Measurements from ENCODE around the gene FAM78B. TPM values are rescaled to one million over a fixed set of nuclear protein-coding genes. Genes with fewer than 3 reads are reported as not detected.

The FAM78B gene
- total RNA-seq, 2 donors from 2014 or later: 3.7 to 11.0 TPM

- TF ChIP-seq POLR2AphosphoS5 (IDR thresholded peaks at IDR 0.05): no peak
- TF ChIP-seq CTCF (IDR thresholded peaks at IDR 0.05): no peak
- TF ChIP-seq POLR2A (IDR thresholded peaks at IDR 0.05): no peak
- Histone ChIP-seq H3K4me1 (replicated peaks) (peaks cover 8% of the 10 kb centered on the region), H3K27ac (no peak overlapping the region), H3K27me3 (replicated peaks; ENCODE audit: insufficient read depth) (no peaks in the 10 kb centered on the region), H3K36me3 (no peaks in the 10 kb centered on the region), H3K9me3 (no peaks in the 10 kb centered on the region), H3K4me3 (peak overlapping the region; percentile 52 to 79)
- intact Hi-C loops (cut with DNase I): no loop called here
- DNase-seq (ENCODE audit: low spot score): no peak
- WGBS: under 1% methylated on average over 44 of the region's 50 CpGs
These were observed 488 bp downstream of the FAM78B start for GRCh38 chr1:166166329-166166697.

GRCh38 chr1:166165661-166166328 lies 1.0 kb downstream of the FAM78B start:
- peaks cover 8% of the 10 kb centered on the region for H3K4me1 ChIP-seq (replicated peaks)
- peak overlapping the region; percentile 52 to 79 for H3K4me3 ChIP-seq
- 2% methylated on average over 49 of the region's 61 CpGs for WGBS
- DNase-seq (ENCODE audit: low spot score): peak; percentile 6
- intact Hi-C loops (cut with DNase I): no loop called here
- H3K9me3 ChIP-seq: no peaks in the 10 kb centered on the region
- H3K36me3 ChIP-seq: no peaks in the 10 kb centered on the region
- TF ChIP-seq POLR2A (IDR thresholded peaks at IDR 0.05): no peak
- TF ChIP-seq CTCF (IDR thresholded peaks at IDR 0.05): no peak
- no peak for TF ChIP-seq POLR2AphosphoS5 (IDR thresholded peaks at IDR 0.05)
- no peak overlapping the region for H3K27ac ChIP-seq
- H3K27me3 ChIP-seq (replicated peaks; ENCODE audit: insufficient read depth): no peaks in the 10 kb centered on the region

- Histone ChIP-seq H3K36me3 (no peaks in the 10 kb centered on the region), H3K27me3 (replicated peaks; ENCODE audit: insufficient read depth) (no peaks in the 10 kb centered on the region), H3K4me3 (peak overlapping the region; percentile 52 to 79), H3K9me3 (no peaks in the 10 kb centered on the region), H3K27ac (no peak overlapping the region), H3K4me1 (replicated peaks) (peaks cover 8% of the 10 kb centered on the region)
- WGBS: under 1% methylated on average over 46 of the region's 56 CpGs
- TF ChIP-seq POLR2A (IDR thresholded peaks at IDR 0.05): no peak
- peak in 3 of 4 experiments; percentile 10 to 26 (median 16) for TF ChIP-seq CTCF (IDR thresholded peaks at IDR 0.05)
- TF ChIP-seq POLR2AphosphoS5 (IDR thresholded peaks at IDR 0.05): no peak
- intact Hi-C loops (cut with DNase I): no loop called here
- DNase-seq (ENCODE audit: low spot score): peak; percentile 16
These were observed 1.7 kb downstream of the FAM78B start for GRCh38 chr1:166164995-166165660.

GRCh38 chr1:166164646-166164994 lies 2.2 kb downstream of the FAM78B start:
- Histone ChIP-seq H3K36me3 (no peaks in the 10 kb centered on the region), H3K27me3 (replicated peaks; ENCODE audit: insufficient read depth) (no peaks in the 10 kb centered on the region), H3K4me3 (peak overlapping the region; percentile 52 to 79), H3K9me3 (no peaks in the 10 kb centered on the region), H3K27ac (no peak overlapping the region), H3K4me1 (replicated peaks) (peaks cover 8% of the 10 kb centered on the region)
- no peak for DNase-seq (ENCODE audit: low spot score)
- TF ChIP-seq POLR2AphosphoS5 (IDR thresholded peaks at IDR 0.05) (no peak), POLR2A (IDR thresholded peaks at IDR 0.05) (no peak), CTCF (IDR thresholded peaks at IDR 0.05) (no peak)
- intact Hi-C loops (cut with DNase I): no loop called here
- 18% methylated on average over 5 of the region's 5 CpGs for WGBS

GRCh38 chr1:166159656-166160055 lies 7.1 kb downstream of the FAM78B start:
- intact Hi-C loops (cut with DNase I): no loop called here
- Histone ChIP-seq H3K27ac (no peak overlapping the region), H3K36me3 (no peaks in the 10 kb centered on the region), H3K9me3 (no peaks in the 10 kb centered on the region), H3K4me1 (replicated peaks) (no peaks in the 10 kb centered on the region), H3K27me3 (replicated peaks; ENCODE audit: insufficient read depth) (no peaks in the 10 kb centered on the region), H3K4me3 (no peak overlapping the region)
- no peak for DNase-seq (ENCODE audit: low spot score)
- TF ChIP-seq POLR2A (IDR thresholded peaks at IDR 0.05) (no peak), CTCF (IDR thresholded peaks at IDR 0.05) (no peak), POLR2AphosphoS5 (IDR thresholded peaks at IDR 0.05) (no peak)
- 60% methylated on average over 1 of the region's 1 CpG for WGBS
